Thoracic aorta (tissue), 2 donors: ENCODE measurements around the gene CCDC122. TPM values are rescaled to one million over a fixed set of nuclear protein-coding genes. Genes with fewer than 3 reads are reported as not detected.

ENCODE experiments used
- ATAC-seq: fragments of 150-250 bp; one replicate; pipeline ENCODE4 v1.8.0; 2017; ENCODE audit warnings: low read depth; ENCODE audit not compliant: insufficient number of reproducible peaks, low FRiP score
- DNase-seq: peaks from one replicate; pipeline ENCODE4 v3.0.0-alpha.2; 2020; ENCODE audit warnings: low spot score
- H3K27ac ChIP-seq, 2 donors: fragments of 200-600 bp; sonication (generic); 1 replicate in 1 of 2; 2 replicates in 1 of 2; pipeline ENCODE4 v1.5.1; 2016; ENCODE audit warnings: mild to moderate bottlenecking in 2 of 2, moderate library complexity in 2 of 2
- H3K27me3 ChIP-seq: fragments of 200-600 bp; sonication (generic); replicated peaks from 2 replicates; pipeline ENCODE4 v1.6.0; 2016; ENCODE audit warnings: mild to moderate bottlenecking; ENCODE audit not compliant: insufficient read depth
- H3K36me3 ChIP-seq: fragments of 200-600 bp; sonication (generic); one replicate; pipeline ENCODE4 v1.5.1; 2016
- H3K4me1 ChIP-seq, 2 donors: fragments of 200-600 bp; sonication (generic); 1 replicate in 1 of 2; 2 replicates in 1 of 2; pipeline versions ENCODE4 v1.5.1 to v1.6.0; 2016; ENCODE audit warnings: low read depth in 2 of 2, mild to moderate bottlenecking in 1 of 2; ENCODE audit not compliant: control insufficient read depth in 1 of 2
- H3K4me3 ChIP-seq: fragments of 200-600 bp; sonication (generic); 2 replicates; pipeline ENCODE4 v1.5.1; 2016; ENCODE audit warnings: mild to moderate bottlenecking
- H3K9me3 ChIP-seq: fragments of 200-600 bp; sonication (generic); 2 replicates; pipeline ENCODE4 v1.5.1; 2016
- CTCF ChIP-seq: fragments of 200-600 bp; sonication (generic); IDR thresholded peaks from one replicate; pipeline ENCODE4 v1.5.1; 2019; ENCODE audit warnings: antibody characterized with exemption
- total RNA-seq, 2 donors: library from RNA; depleted of rRNA; stranded (reverse); fragments of >200 nt; gene quantifications; one replicate each; pipeline versions ENCODE4 v1.1.0 to v1.2.3, GENCODE V29; 2016

CCDC122 gene
- total RNA-seq, 2 donors from 2014 or later = 0.54 to 1.1 TPM

- ATAC-seq = no peak
- no peaks in the 10 kb centered on the region for H3K27me3 ChIP-seq
- no peaks in the 10 kb centered on the region for H3K9me3 ChIP-seq
- no peak for DNase-seq
- H3K27ac ChIP-seq = no peak overlapping the region
- H3K4me1 ChIP-seq = no peaks in the 10 kb centered on the region
- H3K36me3 ChIP-seq = no peaks in the 10 kb centered on the region
- TF ChIP-seq CTCF = no peak
- H3K4me3 ChIP-seq = no peak overlapping the region
These were observed 56.6 kb downstream of the CCDC122 start for GRCh38 chr13:43822969-43823368.

GRCh38 chr13:43816401-43816889 is 63.1 kb downstream of the CCDC122 start:
- DNase-seq (no peak), ATAC-seq (no peak)
- H3K9me3 ChIP-seq = no peaks in the 10 kb centered on the region
- H3K4me1 ChIP-seq = peaks cover 6 to 15% of the 10 kb centered on the region in 2 donors
- no peak for TF ChIP-seq CTCF
- no peak overlapping the region for H3K4me3 ChIP-seq
- H3K27me3 ChIP-seq = no peaks in the 10 kb centered on the region
- H3K27ac ChIP-seq = no peak overlapping the region
- no peaks in the 10 kb centered on the region for H3K36me3 ChIP-seq

- no peak for TF ChIP-seq CTCF
- ATAC-seq = no peak
- DNase-seq = no peak
- Histone ChIP-seq H3K4me3 (peak overlapping the region; percentile 33), H3K9me3 (no peaks in the 10 kb centered on the region), H3K36me3 (no peaks in the 10 kb centered on the region), H3K27me3 (no peaks in the 10 kb centered on the region), H3K4me1 (peaks cover 6 to 15% of the 10 kb centered on the region in 2 donors), H3K27ac (peak overlapping the region in 1 of 2 donors; percentile 30)
These were observed 64.3 kb downstream of the CCDC122 start for GRCh38 chr13:43815204-43815603.

- Histone ChIP-seq H3K4me3 (no peak overlapping the region), H3K36me3 (no peaks in the 10 kb centered on the region), H3K27ac (no peak overlapping the region), H3K27me3 (no peaks in the 10 kb centered on the region), H3K9me3 (no peaks in the 10 kb centered on the region), H3K4me1 (peaks cover 5% of the 10 kb centered on the region in 2 donors)
- ATAC-seq (no peak), DNase-seq (no peak)
- TF ChIP-seq CTCF = no peak
These were observed 70.9 kb downstream of the CCDC122 start for GRCh38 chr13:43808676-43809075.

- H3K27ac ChIP-seq = no peak overlapping the region
- peaks cover 5% of the 10 kb centered on the region in 2 donors for H3K4me1 ChIP-seq
- H3K27me3 ChIP-seq = no peaks in the 10 kb centered on the region
- ATAC-seq (no peak), DNase-seq (no peak)
- H3K36me3 ChIP-seq = no peaks in the 10 kb centered on the region
- TF ChIP-seq CTCF = no peak
- no peaks in the 10 kb centered on the region for H3K9me3 ChIP-seq
- H3K4me3 ChIP-seq = no peak overlapping the region
These were observed 73.8 kb downstream of the CCDC122 start for GRCh38 chr13:43805681-43806128.
